Stimulated activated naive CD8-positive, alpha-beta T cell treated with anti-CD3 and anti-CD28 coated beads, Interleukin-15, amount 100 ng/mL, for 72 hours (primary cell): Measurements from ENCODE around the gene VWA5B2.
A peak's percentile ranks its signal among the peaks of the same experiment; 100 is the strongest.

Experiments used
- ATAC-seq: fragments of 150-1000 bp; cut with Tn5 transposase; 2 replicates; pipeline ENCODE4 v1.10.0; 2021; ENCODE audit warnings: mild to moderate bottlenecking, moderate library complexity
- DNase-seq, 2 donors: peaks; one replicate each; pipeline ENCODE4 v3.0.0; 2021 to 2022
- H3K27ac Mint-ChIP-seq, 2 donors: one replicate each; pipeline ENCODE4 v1.8.0; 2022; ENCODE audit warnings: mild to moderate bottlenecking in 2 of 2, mixed read lengths in 2 of 2, moderate library complexity in 2 of 2
- H3K27me3 Mint-ChIP-seq: one replicate; pipeline ENCODE4 v1.8.0; 2022; ENCODE audit warnings: mixed read lengths
- H3K4me1 Mint-ChIP-seq: one replicate; pipeline ENCODE4 v1.8.0; 2022; ENCODE audit warnings: mild to moderate bottlenecking, mixed read lengths
- H3K4me3 Mint-ChIP-seq, 2 donors: one replicate each; pipeline ENCODE4 v1.8.0; 2022; ENCODE audit warnings: mild to moderate bottlenecking in 2 of 2, mixed read lengths in 2 of 2, moderate library complexity in 1 of 2
- H3K9me3 Mint-ChIP-seq, 2 donors: one replicate each; pipeline ENCODE4 v1.8.0; 2022; ENCODE audit warnings: mixed read lengths in 2 of 2

The VWA5B2 gene

DNA sequence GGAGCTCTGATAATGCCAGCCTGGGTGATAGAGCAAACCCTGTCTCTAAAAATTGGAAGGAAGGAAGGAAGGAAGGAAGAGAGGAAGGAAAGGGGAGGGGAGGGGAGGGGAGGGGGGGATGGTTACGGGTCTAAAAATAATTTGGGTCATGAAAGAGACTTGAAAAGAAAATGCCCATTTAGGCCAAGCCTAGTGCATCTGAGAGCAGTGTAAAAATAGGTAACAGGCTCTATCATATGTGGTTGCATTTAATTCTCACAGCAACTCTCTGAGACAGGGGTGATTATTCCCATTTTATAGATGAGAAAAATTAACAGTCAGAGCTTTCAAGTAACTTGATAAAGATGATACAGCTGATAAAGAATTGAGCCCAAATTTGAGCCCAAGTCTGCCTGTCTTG, 42.9 kb downstream of the VWA5B2 start:
- Mint-ChIP-seq H3K4me3 (no peak overlapping the region), H3K27ac (no peak overlapping the region), H3K9me3 (no peaks in the 10 kb centered on the region)

DNA sequence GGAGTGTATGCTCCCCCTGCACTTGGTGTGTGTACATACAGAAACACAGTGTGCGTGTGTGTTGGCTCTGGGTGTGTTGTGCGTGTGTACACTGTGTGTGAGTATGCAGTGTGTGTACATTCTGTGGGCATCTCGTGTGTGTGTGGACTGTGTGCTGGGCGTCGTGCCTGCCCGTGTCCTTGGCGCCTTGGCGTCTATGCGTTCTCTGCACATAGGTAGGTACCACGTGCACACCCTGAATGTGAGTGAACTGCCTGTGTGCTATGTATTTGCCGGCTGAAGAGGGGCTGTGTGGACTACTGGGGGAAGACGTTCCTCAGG, 46.0 kb downstream of the VWA5B2 start:
- peak; percentile 15 for ATAC-seq
- Mint-ChIP-seq H3K27ac (no peak overlapping the region), H3K4me1 (peaks cover 6% of the 10 kb centered on the region), H3K4me3 (peak overlapping the region; percentile 45), H3K9me3 (no peaks in the 10 kb centered on the region), H3K27me3 (peaks cover 72% of the 10 kb centered on the region)
- no peak for DNase-seq

More for the DNA sequence above, 42.9 kb downstream of the VWA5B2 start:
- Mint-ChIP-seq H3K27me3 (peaks cover 80% of the 10 kb centered on the region), H3K4me1 (peaks cover 6% of the 10 kb centered on the region)
- DNase-seq (no peak), ATAC-seq (no peak)

DNA sequence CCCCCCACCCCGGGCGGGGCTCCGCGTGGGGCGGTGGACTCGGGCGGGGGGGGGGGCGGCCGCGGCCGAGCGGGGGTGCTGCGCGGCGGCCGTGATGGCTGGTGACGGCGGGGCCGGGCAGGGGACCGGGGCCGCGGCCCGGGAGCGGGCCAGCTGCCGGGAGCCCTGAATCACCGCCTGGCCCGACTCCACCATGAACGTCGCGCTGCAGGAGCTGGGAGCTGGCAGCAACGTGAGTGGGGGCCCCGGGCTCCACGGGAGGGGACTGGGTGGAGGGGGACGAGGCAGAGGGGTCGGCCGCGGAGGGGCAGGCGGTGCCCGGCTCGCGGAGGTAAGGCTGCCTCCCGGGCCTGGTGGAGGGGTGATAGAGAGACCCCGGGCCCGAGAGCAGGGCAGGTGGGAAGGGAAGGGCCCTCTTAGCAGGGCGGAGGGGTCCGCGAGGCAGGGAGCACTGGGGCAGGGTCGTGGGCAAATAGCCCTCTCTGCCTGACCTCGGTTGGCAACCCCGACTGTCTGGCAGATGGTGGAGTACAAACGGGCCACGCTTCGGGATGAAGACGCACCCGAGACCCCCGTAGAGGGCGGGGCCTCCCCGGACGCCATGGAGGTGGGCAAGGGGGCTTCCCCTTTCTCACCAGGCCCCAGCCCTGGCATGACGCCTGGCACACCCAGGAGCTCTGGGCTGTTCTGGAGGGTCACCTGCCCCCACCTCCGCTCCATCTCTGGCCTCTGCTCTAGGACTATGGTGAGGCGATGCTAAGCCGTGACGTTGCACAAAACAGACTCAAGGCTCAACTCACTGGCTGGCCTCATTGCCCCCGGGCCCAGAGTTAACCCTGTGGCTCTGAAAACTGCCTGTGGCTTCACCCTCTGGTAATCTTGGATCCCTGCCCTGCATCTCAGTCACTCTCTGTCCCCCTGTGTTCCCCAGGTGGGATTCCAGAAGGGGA, 46.9 kb downstream of the VWA5B2 start, which contains the start of gene ECE2:
ECE2 (plus strand) TSS at position 62 of the 950 bp plus-strand sequence; CDS start at position 194, 132 bp downstream.
- Mint-ChIP-seq H3K4me1 (peaks cover 6% of the 10 kb centered on the region), H3K27ac (no peak within 1 kb of the TSS), H3K27me3 (peaks cover 63% of the 10 kb centered on the region), H3K9me3 (no peaks in the 10 kb centered on the region), H3K4me3 (peak within 1 kb of the TSS; percentile 45)
- DNase-seq (no peak), ATAC-seq (peak; percentile 65)

DNA sequence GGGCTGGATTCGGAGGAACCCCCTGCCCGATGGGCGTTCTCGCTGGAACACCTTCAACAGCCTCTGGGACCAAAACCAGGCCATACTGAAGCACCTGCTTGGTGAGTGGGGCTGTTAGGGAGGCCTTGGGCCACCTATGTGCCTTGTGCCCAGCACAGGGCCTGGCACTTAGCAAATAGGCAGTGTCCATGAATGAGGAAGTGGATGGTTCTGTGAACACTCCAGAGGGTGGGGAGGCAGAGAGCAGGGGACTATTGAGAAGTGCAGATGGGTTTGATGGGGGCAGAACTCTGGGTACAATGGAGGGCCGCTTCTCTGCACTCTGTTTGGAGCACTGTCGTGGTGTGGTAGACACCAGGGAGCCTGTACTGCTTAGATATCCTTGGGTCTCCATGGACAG, 48.0 kb downstream of the VWA5B2 start:
- no peak for ATAC-seq
- DNase-seq, result no peak
- Mint-ChIP-seq H3K27ac (no peak overlapping the region), H3K27me3 (peaks cover 52% of the 10 kb centered on the region), H3K4me1 (peaks cover 6% of the 10 kb centered on the region), H3K4me3 (no peak overlapping the region), H3K9me3 (no peaks in the 10 kb centered on the region)

DNA sequence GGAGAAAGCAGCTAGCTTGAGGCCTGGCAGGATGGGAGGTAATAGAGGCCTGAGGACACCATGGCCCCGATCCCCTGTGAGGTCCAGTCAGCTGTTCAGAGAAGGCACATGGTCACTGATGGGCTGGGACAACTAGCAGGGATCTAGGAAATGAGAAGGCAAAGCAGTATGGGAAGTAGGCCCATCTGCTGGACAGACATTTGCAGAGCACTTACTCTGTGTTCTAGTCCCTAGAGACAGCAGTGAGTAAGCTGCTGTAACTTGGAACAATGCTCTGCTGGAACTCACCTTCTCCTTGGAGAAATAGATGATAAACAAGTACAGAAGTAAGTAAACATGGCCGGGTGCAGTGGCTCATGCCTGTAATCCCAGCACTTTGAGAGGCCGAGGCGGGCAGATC, 53.6 kb downstream of the VWA5B2 start:
- no peaks in the 10 kb centered on the region for H3K9me3 Mint-ChIP-seq
- H3K27me3 Mint-ChIP-seq, result peaks cover 34% of the 10 kb centered on the region
- H3K4me3 Mint-ChIP-seq, result no peak overlapping the region
- ATAC-seq (no peak), DNase-seq (no peak)
- H3K27ac Mint-ChIP-seq, result no peak overlapping the region
- H3K4me1 Mint-ChIP-seq, result no peaks in the 10 kb centered on the region

DNA sequence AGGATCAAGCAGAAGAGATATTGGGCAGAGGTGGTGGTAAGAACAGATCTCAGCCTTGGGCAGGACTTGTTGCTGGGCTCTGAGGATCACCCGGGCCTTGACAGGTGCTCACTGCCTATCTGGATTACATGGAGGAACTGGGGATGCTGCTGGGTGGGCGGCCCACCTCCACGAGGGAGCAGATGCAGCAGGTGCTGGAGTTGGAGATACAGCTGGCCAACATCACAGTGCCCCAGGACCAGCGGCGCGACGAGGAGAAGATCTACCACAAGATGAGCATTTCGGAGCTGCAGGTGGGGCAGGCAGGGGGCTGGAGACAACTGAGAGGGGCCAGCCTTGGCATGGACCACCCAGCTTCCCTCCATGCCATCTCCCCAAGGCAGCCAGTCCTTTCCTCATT, 54.3 kb downstream of the VWA5B2 start:
- Mint-ChIP-seq H3K4me3 (no peak overlapping the region), H3K9me3 (no peaks in the 10 kb centered on the region), H3K27ac (no peak overlapping the region), H3K27me3 (peaks cover 34% of the 10 kb centered on the region), H3K4me1 (no peaks in the 10 kb centered on the region)
- DNase-seq, result no peak
- ATAC-seq, result no peak

DNA sequence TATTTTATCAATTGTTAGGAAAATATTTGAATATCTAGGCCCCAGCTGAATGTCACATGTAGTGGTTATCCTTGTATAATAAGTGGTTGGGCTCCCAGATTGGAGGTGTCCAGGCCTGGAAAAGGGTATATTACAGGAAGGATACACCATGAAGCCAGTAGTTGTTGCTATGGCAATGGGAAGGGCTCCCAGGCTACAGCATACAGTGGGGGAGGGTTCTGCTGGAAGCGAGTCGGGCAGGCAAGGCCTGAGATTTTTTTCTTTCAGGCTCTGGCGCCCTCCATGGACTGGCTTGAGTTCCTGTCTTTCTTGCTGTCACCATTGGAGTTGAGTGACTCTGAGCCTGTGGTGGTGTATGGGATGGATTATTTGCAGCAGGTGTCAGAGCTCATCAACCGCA, 55.3 kb downstream of the VWA5B2 start:
- Mint-ChIP-seq H3K27ac (no peak overlapping the region), H3K9me3 (no peaks in the 10 kb centered on the region), H3K27me3 (peaks cover 30% of the 10 kb centered on the region), H3K4me1 (no peaks in the 10 kb centered on the region), H3K4me3 (no peak overlapping the region)
- DNase-seq, result peak in 1 of 2 donors; percentile 41
- ATAC-seq, result peak; percentile 65

DNA sequence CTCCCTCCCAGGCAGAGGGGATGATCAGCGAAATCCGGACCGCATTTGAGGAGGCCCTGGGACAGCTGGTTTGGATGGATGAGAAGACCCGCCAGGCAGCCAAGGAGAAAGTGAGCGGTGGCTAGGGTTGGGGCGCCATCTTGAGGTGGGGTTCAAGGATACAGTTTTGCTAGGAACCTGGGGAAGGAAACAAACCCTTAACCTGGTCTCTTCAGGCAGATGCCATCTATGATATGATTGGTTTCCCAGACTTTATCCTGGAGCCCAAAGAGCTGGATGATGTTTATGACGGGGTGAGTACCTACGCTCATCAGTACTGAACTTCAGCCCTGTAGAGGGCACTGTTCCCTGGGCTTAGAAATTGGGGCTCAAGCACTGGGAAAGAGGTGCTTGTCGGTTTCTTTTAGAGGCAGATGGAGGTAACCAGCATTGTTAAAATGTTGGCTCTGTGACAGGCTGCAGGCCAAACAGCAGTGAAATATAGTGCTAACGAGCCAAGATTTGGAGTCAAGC, 60.1 kb downstream of the VWA5B2 start:
- DNase-seq (peak; percentile 68 to 71), ATAC-seq (peak; percentile 83)
- Mint-ChIP-seq H3K27ac (no peak overlapping the region), H3K4me1 (no peaks in the 10 kb centered on the region), H3K4me3 (no peak overlapping the region), H3K9me3 (no peaks in the 10 kb centered on the region), H3K27me3 (peaks cover 24% of the 10 kb centered on the region)

DNA sequence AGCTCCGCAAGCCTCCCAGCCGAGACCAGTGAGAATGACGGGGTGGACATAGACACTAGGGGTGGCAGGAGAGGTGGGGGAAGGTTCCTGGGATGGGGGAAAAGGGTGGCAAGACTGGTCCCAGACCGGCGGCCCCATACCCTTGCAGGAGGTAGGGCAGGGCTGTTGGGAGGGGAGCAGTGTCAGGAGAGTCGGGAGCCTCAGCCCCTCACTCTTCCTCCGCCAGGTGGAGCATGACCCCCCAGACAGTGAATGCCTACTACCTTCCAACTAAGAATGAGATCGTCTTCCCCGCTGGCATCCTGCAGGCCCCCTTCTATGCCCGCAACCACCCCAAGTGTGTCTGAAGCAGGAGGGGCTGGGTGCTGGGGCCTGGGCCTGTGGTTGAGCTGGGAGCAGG, 60.9 kb downstream of the VWA5B2 start:
- peaks cover 24% of the 10 kb centered on the region for H3K27me3 Mint-ChIP-seq
- H3K9me3 Mint-ChIP-seq, result no peaks in the 10 kb centered on the region
- no peak overlapping the region for H3K4me3 Mint-ChIP-seq
- DNase-seq, result no peak
- H3K4me1 Mint-ChIP-seq, result no peaks in the 10 kb centered on the region
- ATAC-seq, result no peak
- H3K27ac Mint-ChIP-seq, result no peak overlapping the region

DNA sequence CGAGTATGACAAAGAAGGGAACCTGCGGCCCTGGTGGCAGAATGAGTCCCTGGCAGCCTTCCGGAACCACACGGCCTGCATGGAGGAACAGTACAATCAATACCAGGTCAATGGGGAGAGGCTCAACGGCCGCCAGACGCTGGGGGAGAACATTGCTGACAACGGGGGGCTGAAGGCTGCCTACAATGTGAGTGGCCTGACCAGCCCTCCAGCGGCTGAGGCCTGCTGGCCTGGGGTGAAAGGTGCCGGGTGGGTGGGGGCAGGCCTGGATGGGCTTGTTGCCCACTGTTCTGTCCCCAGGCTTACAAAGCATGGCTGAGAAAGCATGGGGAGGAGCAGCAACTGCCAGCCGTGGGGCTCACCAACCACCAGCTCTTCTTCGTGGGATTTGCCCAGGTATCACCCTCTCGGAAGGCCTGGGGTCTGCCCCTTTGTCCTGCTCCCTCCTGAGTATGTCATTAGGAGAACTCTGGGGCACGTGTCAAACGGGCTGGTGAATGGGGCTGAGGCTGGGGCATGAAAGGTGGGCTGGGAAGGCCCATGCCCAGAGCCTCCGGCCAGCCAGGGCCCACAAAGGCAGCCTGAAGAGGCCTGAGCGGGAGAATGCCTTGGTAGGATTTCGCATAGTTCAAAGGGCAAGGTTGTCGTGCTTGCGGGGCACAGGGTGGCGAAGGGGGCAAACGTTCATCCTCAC, 61.8 kb downstream of the VWA5B2 start:
- ATAC-seq, result no peak
- Mint-ChIP-seq H3K9me3 (no peaks in the 10 kb centered on the region), H3K4me3 (no peak overlapping the region), H3K4me1 (no peaks in the 10 kb centered on the region), H3K27me3 (peaks cover 17% of the 10 kb centered on the region), H3K27ac (no peak overlapping the region)
- no peak for DNase-seq
